ENCODE measurements around the gene CACNG8.
"Not testable (repeated sequence)": the region's sequence is repeated elsewhere in the genome, so short reads cannot be mapped to it uniquely, and the experiment has no call there.

CACNG8 gene

GRCh38 chr19:53947624-53948023 lies 15.1 kb upstream of the CACNG8 start:
- no peaks in the 10 kb centered on the region for H3K4me1 ChIP-seq (ENCODE audit: control insufficient read depth, insufficient read depth, low read length, poor library complexity, severe bottlenecking)
- no peak overlapping the region for H3K4me3 ChIP-seq (ENCODE audit: extremely low read depth, insufficient read depth, low read length, poor library complexity, severe bottlenecking)
- H3K27ac ChIP-seq (ENCODE audit: low read depth, low read length, severe bottlenecking): no peak overlapping the region
- no peaks in the 10 kb centered on the region for H3K36me3 ChIP-seq (ENCODE audit: control insufficient read depth, insufficient read depth, low read length)
- WGBS, 2 experiments (ENCODE audit: insufficient coverage in 2 of 2): 74 to 86% methylated on average over 4 of the region's 5 CpGs
- H3K9me3 ChIP-seq (ENCODE audit: control insufficient read depth, low read length): no peaks in the 10 kb centered on the region

GRCh38 chr19:53948611-53949010 lies 14.1 kb upstream of the CACNG8 start:
- not testable (repeated sequence) for H3K4me1 ChIP-seq (ENCODE audit: control insufficient read depth, insufficient read depth, low read length, poor library complexity, severe bottlenecking); H3K4me3 ChIP-seq (ENCODE audit: extremely low read depth, insufficient read depth, low read length, poor library complexity, severe bottlenecking); H3K9me3 ChIP-seq (ENCODE audit: control insufficient read depth, low read length); H3K27ac ChIP-seq (ENCODE audit: low read depth, low read length, severe bottlenecking); H3K36me3 ChIP-seq (ENCODE audit: control insufficient read depth, insufficient read depth, low read length)
- WGBS, 2 experiments (ENCODE audit: insufficient coverage in 2 of 2): 92 to 100% methylated on average over 2 of the region's 5 CpGs

GRCh38 chr19:53951436-53951835 lies 11.3 kb upstream of the CACNG8 start:
- Histone ChIP-seq H3K9me3 (ENCODE audit: control insufficient read depth, low read length) (no peaks in the 10 kb centered on the region), H3K36me3 (ENCODE audit: control insufficient read depth, insufficient read depth, low read length) (no peaks in the 10 kb centered on the region), H3K4me1 (ENCODE audit: control insufficient read depth, insufficient read depth, low read length, poor library complexity, severe bottlenecking) (no peaks in the 10 kb centered on the region), H3K27ac (ENCODE audit: low read depth, low read length, severe bottlenecking) (no peak overlapping the region), H3K4me3 (ENCODE audit: extremely low read depth, insufficient read depth, low read length, poor library complexity, severe bottlenecking) (no peak overlapping the region)
- 69 to 89% methylated on average over 2 to 7 of the region's 11 CpGs for WGBS, 2 experiments (ENCODE audit: insufficient coverage in 2 of 2)

- no peaks in the 10 kb centered on the region for H3K36me3 ChIP-seq (ENCODE audit: control insufficient read depth, insufficient read depth, low read length)
- WGBS, 2 experiments (ENCODE audit: insufficient coverage in 2 of 2): 93 to 100% methylated on average over 3 to 6 of the region's 9 CpGs
- H3K4me1 ChIP-seq (ENCODE audit: control insufficient read depth, insufficient read depth, low read length, poor library complexity, severe bottlenecking): no peaks in the 10 kb centered on the region
- H3K4me3 ChIP-seq (ENCODE audit: extremely low read depth, insufficient read depth, low read length, poor library complexity, severe bottlenecking): no peak overlapping the region
- H3K27ac ChIP-seq (ENCODE audit: low read depth, low read length, severe bottlenecking): no peak overlapping the region
- H3K9me3 ChIP-seq (ENCODE audit: control insufficient read depth, low read length): no peaks in the 10 kb centered on the region
Measured at GRCh38 chr19:53951947-53952346, 10.8 kb upstream of the CACNG8 start.

GRCh38 chr19:53953383-53953782 lies 9.4 kb upstream of the CACNG8 start:
- Histone ChIP-seq H3K36me3 (ENCODE audit: control insufficient read depth, insufficient read depth, low read length) (no peaks in the 10 kb centered on the region), H3K9me3 (ENCODE audit: control insufficient read depth, low read length) (no peaks in the 10 kb centered on the region), H3K4me3 (ENCODE audit: extremely low read depth, insufficient read depth, low read length, poor library complexity, severe bottlenecking) (no peak overlapping the region), H3K27ac (ENCODE audit: low read depth, low read length, severe bottlenecking) (no peak overlapping the region), H3K4me1 (ENCODE audit: control insufficient read depth, insufficient read depth, low read length, poor library complexity, severe bottlenecking) (peaks cover 5% of the 10 kb centered on the region)
- 66 to 95% methylated on average over 2 to 6 of the region's 8 CpGs for WGBS, 2 experiments (ENCODE audit: insufficient coverage in 2 of 2)

- 31 to 43% methylated on average over 12 to 13 of the region's 15 CpGs for WGBS, 2 experiments (ENCODE audit: insufficient coverage in 2 of 2)
- H3K9me3 ChIP-seq (ENCODE audit: control insufficient read depth, low read length): no peaks in the 10 kb centered on the region
- H3K4me1 ChIP-seq (ENCODE audit: control insufficient read depth, insufficient read depth, low read length, poor library complexity, severe bottlenecking): peaks cover 17% of the 10 kb centered on the region
- no peak overlapping the region for H3K27ac ChIP-seq (ENCODE audit: low read depth, low read length, severe bottlenecking)
- no peaks in the 10 kb centered on the region for H3K36me3 ChIP-seq (ENCODE audit: control insufficient read depth, insufficient read depth, low read length)
- H3K4me3 ChIP-seq (ENCODE audit: extremely low read depth, insufficient read depth, low read length, poor library complexity, severe bottlenecking): no peak overlapping the region
Measured at GRCh38 chr19:53957448-53958167, 5.1 kb upstream of the CACNG8 start.

- H3K4me3 ChIP-seq (ENCODE audit: extremely low read depth, insufficient read depth, low read length, poor library complexity, severe bottlenecking): no peak overlapping the region
- 0 to 12% methylated on average over 3 to 5 of the region's 14 CpGs for WGBS, 2 experiments (ENCODE audit: insufficient coverage in 2 of 2)
Measured at GRCh38 chr19:53958168-53958571, 4.6 kb upstream of the CACNG8 start.

GRCh38 chr19:53958823-53959757 lies 3.6 kb upstream of the CACNG8 start:
- WGBS, 2 experiments (ENCODE audit: insufficient coverage in 2 of 2): 1% methylated on average over 13 to 16 of the region's 22 CpGs
- H3K9me3 ChIP-seq (ENCODE audit: control insufficient read depth, low read length): no peaks in the 10 kb centered on the region
- H3K27ac ChIP-seq (ENCODE audit: low read depth, low read length, severe bottlenecking): no peak overlapping the region
- H3K4me3 ChIP-seq (ENCODE audit: extremely low read depth, insufficient read depth, low read length, poor library complexity, severe bottlenecking): peak overlapping the region; percentile 59
- H3K4me1 ChIP-seq (ENCODE audit: control insufficient read depth, insufficient read depth, low read length, poor library complexity, severe bottlenecking): peaks cover 17% of the 10 kb centered on the region
- H3K36me3 ChIP-seq (ENCODE audit: control insufficient read depth, insufficient read depth, low read length): no peaks in the 10 kb centered on the region

More at GRCh38 chr19:53958168-53958571, 4.6 kb upstream of the CACNG8 start:
- H3K27ac ChIP-seq (ENCODE audit: low read depth, low read length, severe bottlenecking): no peak overlapping the region
- H3K9me3 ChIP-seq (ENCODE audit: control insufficient read depth, low read length): no peaks in the 10 kb centered on the region
- no peaks in the 10 kb centered on the region for H3K36me3 ChIP-seq (ENCODE audit: control insufficient read depth, insufficient read depth, low read length)
- H3K4me1 ChIP-seq (ENCODE audit: control insufficient read depth, insufficient read depth, low read length, poor library complexity, severe bottlenecking): peaks cover 17% of the 10 kb centered on the region

GRCh38 chr19:53960187-53960586 lies 2.5 kb upstream of the CACNG8 start:
- WGBS, 2 experiments (ENCODE audit: insufficient coverage in 2 of 2): 7 to 9% methylated on average over 6 to 8 of the region's 10 CpGs
- H3K27ac ChIP-seq (ENCODE audit: low read depth, low read length, severe bottlenecking): peak overlapping the region; percentile 69
- no peaks in the 10 kb centered on the region for H3K9me3 ChIP-seq (ENCODE audit: control insufficient read depth, low read length)
- H3K36me3 ChIP-seq (ENCODE audit: control insufficient read depth, insufficient read depth, low read length): peaks cover 10% of the 10 kb centered on the region
- peak overlapping the region; percentile 59 for H3K4me3 ChIP-seq (ENCODE audit: extremely low read depth, insufficient read depth, low read length, poor library complexity, severe bottlenecking)
- H3K4me1 ChIP-seq (ENCODE audit: control insufficient read depth, insufficient read depth, low read length, poor library complexity, severe bottlenecking): peaks cover 17% of the 10 kb centered on the region

- peak overlapping the region; percentile 69 for H3K27ac ChIP-seq (ENCODE audit: low read depth, low read length, severe bottlenecking)
- peaks cover 16% of the 10 kb centered on the region for H3K36me3 ChIP-seq (ENCODE audit: control insufficient read depth, insufficient read depth, low read length)
- peaks cover 17% of the 10 kb centered on the region for H3K4me1 ChIP-seq (ENCODE audit: control insufficient read depth, insufficient read depth, low read length, poor library complexity, severe bottlenecking)
- 7 to 13% methylated on average over 8 of the region's 8 CpGs for WGBS, 2 experiments (ENCODE audit: insufficient coverage in 2 of 2)
- peak overlapping the region; percentile 59 for H3K4me3 ChIP-seq (ENCODE audit: extremely low read depth, insufficient read depth, low read length, poor library complexity, severe bottlenecking)
- no peaks in the 10 kb centered on the region for H3K9me3 ChIP-seq (ENCODE audit: control insufficient read depth, low read length)
Measured at GRCh38 chr19:53960886-53961285, 1.9 kb upstream of the CACNG8 start.

Data from mesodermal cell (in vitro differentiated cells).